Daoy (cell line): ENCODE results near the gene OR8B2. TPM values are rescaled to one million over a fixed set of nuclear protein-coding genes. Genes with fewer than 3 reads are reported as not detected.
"Not testable (repeated sequence)": the region's sequence is repeated elsewhere in the genome, so short reads cannot be mapped to it uniquely, and the experiment has no call there.

Source experiments
- DNase-seq: peaks from one replicate; pipeline ENCODE4 v3.0.0-alpha.2; 2015; ENCODE audit warnings: low read depth
- total RNA-seq: library from RNA; depleted of rRNA; stranded (reverse); fragments of >200 nt; shearing (Covaris generic); gene quantifications from 2 replicates; pipeline ENCODE4 v1.2.3, GENCODE V29; 2014; rRNA removed

Gene OR8B2, protein sequence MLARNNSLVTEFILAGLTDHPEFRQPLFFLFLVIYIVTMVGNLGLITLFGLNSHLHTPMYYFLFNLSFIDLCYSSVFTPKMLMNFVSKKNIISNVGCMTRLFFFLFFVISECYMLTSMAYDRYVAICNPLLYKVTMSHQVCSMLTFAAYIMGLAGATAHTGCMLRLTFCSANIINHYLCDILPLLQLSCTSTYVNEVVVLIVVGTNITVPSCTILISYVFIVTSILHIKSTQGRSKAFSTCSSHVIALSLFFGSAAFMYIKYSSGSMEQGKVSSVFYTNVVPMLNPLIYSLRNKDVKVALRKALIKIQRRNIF
- not detected in 2 replicates for total RNA-seq

DNA sequence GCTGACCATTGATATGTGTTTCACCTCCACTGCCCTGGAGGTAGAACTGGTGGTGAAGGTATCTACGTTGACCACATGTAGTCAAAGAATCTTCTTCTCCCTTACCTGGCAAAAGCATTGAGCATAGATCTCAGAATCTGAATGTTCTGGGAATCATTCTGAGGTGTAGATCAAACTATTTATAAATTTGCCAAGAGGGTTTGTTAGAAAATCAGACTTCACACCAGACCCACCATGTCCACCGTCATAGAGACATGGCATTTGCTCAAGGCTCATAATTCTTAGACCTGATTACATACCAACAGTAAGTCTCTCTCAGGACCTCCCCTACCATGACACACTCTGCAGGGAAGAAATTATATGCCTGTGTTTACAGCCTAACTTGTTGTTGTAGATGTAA, at the start of gene OR8B2:
OR8B2 (minus strand) TSS at position 101 of the 400 bp plus-strand sequence. CDS start 1,156 bp downstream, outside the sequence.
- DNase-seq: no peak

DNA sequence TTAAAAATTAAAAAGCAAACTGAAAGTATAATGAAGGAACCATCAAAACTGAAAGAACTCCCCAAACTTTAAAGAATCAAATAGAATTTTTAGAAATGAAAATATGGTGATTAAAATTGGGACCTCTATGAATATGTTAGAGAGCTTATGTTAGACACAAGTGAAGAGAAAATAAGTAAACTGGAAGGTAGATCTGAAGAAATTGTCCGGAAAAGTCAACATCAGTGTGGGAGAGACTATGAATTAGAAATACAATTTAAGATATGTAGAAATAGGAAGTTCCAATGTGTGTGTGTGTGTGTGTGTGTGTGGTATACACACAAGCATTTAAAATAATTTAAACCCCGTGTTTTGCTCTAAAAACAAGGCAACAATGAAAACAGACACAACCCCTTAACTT, 45.3 kb upstream of the OR8B2 start:
- no peak for DNase-seq

DNA sequence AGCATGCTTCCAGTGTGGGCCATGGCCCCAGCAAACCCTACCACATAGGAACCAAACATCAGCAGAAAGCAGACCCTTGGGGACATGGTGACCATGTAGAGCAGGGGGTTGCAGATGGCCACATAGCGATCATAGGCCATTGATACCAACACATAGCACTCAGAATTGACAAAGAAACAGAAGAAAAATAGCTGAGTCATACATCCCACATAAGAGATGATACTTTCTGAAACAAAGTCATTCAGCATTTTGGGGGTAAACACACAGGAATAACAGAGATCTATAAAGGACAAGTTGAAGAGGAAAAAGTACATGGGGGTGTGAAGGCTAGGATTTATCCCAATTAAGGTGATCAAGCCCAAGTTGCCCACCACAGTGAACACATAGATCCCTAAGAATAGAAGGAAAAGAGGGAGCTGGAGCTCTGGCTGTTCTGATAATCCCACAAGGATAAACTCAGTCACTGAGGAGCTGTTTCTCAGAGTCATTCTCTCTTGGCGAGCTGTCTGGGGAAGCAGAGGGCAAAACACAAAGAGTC, 40.2 kb upstream of the OR8B2 start, which contains the start of gene OR8B4:
OR8B4 (minus strand) TSS at position 488 of the 538 bp plus-strand sequence; CDS start at position 488, 0 bp downstream.
- no peak for DNase-seq

DNA sequence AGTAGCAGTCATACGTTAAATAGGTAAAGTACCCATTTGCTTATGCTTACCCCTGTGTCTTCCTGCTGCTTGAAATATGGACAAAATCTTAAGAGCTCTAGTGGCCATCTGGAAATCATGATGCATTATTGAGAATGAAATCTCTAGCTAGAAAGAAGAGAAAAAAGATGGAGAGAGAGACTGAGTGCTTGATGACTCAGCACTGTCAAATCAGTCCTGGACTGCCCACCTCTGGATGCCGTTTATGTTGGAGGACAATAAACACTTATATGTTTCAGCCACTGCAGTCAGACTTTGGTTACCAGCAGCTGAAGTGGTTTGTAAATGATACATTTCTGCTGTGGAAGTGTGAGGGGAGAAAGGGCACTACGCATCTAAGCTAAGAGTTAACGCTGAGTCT, 36.7 kb upstream of the OR8B2 start:
- no peak for DNase-seq

DNA sequence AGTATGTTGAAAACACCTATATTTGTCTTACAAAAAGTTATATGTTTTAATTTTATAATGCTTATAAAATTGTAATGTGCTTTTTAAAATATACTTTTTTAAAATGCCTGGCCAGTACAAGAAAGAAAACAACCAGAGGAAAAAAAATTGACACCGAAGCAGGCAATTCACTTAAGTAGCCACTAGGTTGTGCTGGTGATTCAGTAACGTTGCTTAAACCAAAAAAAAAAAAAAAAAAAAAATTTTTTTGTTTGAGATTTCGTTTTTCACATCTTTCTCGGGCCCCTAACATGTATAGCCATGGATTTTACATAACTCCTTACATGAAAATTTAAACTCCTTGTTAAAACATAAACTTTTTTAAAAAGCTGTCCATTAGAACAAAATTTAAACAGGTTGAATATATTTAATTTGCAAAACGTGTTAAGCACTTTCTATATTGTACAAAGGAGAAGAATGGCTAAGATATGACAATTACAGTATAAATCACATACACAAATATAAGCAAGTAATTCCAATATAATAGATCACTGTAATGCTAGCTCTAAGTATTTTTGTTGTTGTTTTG, 31.1 kb upstream of the OR8B2 start:
- DNase-seq: peak; percentile 23

DNA sequence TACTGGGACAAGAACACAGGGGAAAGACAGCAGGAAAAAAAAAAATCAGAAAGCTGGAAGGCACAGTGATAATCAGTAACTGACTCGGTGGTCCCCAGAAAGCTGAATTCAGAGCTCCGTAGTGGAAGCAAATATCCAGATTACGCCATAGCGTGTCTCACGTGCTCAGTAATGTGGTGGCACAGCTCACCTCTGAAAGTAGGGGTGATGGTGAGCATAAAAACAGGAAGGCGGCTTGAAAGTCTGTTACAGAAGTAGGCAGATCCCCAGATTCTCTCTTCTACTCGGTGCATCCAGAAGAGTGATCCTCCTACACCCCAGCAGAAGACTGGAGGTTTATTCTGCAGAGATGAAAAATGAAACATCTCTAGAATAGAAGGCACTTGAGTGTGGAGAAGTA, 25.6 kb upstream of the OR8B2 start:
- DNase-seq: no peak

DNA sequence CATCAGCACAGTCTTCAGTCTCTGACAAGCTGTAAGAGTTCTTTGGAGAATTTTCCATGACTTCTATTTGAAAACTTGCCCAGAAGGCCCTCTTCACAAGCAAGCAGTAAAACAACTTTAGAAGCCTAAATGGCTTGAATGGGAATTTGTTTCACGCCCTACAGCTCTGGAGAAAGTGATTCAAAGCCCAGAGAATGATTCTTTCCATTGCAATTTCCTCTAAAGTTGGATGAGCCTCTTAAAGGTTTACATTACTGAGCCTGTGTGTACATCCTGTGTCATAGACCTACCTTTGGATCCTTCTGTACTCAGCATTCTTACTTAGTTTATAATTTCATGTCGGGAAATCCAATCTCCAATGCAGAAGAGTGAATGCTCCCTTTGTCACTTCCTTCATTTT, 21.3 kb upstream of the OR8B2 start:
- DNase-seq: no peak

DNA sequence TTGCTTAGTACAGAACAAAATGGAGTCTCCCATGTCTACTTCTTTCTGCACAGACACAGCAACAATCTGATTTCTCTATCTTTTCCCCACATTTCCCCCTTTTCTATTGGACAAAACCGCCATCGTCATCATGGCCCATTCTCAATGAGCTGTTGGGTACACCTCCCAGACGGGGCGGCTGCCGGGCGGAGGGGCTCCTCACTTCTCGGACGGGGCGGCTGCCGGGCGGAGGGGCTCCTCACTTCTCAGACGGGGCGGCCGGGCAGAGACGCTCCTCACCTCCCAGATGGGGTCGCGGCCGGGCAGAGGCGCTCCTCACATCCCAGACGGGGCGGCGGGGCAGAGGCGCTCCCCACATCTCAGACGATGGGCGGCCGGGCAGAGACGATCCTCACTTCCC, 18.9 kb upstream of the OR8B2 start:
- DNase-seq: not testable (repeated sequence)

DNA sequence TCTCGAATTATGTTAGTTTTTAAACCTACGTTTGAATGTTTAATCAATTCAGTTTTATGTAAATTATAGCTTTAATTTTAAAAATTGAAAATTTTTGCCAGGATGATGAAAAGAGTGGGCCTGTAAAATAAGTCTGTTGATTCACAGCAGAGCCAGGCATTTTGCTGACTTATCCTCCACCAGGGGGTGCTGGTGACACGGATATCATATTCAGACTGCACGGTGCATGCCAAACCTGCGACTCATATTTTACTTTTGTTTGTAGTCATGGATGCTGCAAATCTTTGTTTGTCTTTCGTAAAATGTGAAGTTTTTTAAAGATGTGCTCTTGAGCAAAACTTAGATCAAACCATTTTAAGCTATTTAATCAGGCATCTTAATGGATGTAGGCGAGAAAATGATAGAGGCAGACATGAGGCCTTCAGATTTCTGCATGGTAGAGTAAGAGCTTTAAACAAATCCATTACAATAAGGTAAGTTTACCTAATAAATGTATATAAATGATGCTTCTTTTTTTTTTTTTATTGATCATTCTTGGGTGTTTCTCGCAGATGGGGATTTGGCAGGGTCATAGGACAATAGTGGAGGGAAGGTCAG, 18.1 kb upstream of the OR8B2 start:
- peak; percentile 70 for DNase-seq

DNA sequence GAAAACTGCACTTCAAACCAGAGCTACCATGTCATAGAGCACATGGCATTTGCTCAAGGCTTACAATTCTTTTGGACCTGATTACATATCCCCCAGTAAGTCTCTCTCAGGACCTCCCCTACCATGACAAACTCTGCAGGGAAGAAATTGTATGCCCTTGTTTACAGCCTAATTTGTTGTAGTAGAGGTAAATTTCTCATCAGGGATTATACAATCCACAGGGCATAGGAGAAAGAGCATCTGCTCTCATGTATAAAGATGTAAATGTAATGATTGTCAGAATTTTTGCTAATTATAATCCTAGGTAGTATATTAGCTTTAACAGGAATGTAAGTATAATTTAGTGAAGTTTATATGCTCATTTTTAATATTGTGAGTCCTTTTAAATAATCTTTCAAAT, 14.6 kb upstream of the OR8B2 start, which contains the start of gene OR8B3:
OR8B3 (minus strand) TSS at position 101 of the 400 bp plus-strand sequence. CDS start 1,673 bp downstream, outside the sequence.
- no peak for DNase-seq

DNA sequence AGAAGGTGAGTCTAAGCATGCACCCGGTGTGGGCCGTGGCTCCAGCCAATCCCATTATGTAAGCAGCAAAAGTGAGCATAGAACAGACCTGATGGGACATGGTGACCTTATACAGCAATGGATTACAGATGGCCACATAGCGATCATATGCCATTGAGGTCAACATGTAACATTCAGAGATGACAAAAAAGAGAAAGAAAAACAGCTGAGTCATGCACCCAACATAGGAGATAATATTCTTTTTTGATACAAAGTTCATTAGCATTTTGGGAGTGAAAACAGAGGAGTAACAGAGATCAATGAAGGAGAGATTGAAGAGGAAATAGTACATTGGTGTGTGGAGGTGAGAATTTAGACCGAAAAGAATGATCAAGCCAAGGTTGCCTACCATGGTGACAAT, 12.5 kb upstream of the OR8B2 start:
- DNase-seq: not testable (repeated sequence)

DNA sequence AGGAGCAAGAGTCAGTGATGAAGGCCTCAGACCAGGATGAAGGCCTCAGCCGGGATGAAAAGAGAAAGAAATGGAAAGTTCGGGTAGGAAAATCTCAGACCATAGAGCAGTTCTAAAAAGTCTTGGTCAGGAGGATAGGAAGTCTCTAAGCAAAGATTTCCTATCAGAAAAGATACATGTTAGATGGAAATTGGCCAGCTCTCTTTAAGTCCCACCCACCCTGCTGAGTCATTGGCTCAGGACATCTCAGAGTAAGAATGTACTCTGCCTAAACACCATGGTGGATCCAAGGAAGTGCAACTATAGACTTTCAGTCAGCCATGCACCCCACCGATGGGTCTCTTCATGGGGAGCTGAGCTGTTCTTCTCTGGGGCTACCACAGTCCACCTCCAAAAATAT, 10.1 kb upstream of the OR8B2 start:
- peak; percentile 17 for DNase-seq

DNA sequence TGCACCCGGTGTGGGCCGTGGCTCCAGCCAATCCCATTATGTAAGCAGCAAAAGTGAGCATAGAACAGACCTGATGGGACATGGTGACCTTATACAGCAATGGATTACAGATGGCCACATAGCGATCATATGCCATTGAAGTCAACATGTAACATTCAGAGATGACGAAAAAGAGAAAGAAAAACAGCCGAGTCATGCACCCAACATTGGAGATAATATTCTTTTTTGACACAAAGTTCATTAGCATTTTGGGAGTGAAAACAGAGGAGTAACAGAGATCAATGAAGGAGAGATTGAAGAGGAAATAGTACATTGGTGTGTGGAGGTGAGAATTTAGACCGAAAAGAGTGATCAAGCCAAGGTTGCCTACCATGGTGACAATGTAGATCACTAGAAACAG, 1.4 kb downstream of the OR8B2 start:
- not testable (repeated sequence) for DNase-seq

DNA sequence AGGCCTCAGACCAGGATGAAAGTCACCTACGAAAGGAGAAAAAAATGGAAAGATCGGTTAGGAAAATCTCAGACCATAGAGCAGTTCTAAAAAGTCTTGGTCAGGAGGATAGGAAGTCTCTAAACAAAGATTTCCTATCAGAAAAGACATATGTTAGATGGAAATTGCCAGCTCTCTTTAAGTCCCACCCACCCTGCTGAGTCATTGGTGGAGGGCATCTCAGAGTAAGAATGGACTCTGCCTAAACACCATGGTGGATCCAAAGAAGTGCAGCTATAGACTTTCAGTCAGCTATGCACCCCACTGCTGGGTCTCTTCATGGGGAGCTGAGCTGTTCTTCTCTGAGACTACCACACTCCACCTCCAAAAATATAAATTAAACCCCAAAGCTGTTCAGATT, 3.7 kb downstream of the OR8B2 start:
- no peak for DNase-seq

DNA sequence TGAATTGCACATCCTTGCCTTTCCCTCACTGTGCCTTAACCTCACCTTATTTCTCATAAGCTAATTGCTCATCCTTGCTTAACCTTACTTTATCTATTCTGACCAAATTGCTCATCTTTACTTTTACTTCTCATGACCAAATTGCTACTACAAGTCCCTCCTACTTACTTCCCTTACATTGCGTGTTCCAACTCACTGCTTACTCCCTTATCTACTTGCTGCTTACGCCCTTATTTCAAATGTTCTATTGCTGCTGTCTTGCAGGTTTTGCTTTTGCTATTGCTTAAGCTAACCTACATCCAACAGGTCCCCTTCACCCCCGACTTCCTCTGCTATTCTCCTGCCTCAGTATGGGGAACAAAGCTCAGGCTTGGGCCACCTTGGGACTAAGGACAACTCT, 8.0 kb downstream of the OR8B2 start:
- no peak for DNase-seq

DNA sequence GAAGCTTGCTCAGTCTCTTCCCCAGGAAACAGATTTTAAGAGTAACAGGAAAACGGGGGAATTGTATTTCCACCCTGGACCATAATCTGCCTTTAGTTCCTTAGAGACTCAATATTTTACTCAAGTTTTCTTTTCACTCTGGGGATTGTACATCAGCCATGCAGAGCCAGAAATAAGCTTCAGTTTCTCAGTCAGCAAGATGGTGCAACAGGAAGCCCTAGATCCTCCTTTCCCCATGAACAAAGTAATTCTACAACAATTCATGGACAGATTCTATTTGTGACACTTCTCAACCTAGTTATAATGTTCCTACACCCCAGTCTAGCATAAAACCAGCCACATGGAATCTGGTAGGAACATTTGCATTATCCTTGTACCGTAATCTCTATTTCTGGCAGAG, 24.7 kb downstream of the OR8B2 start:
- no peak for DNase-seq

DNA sequence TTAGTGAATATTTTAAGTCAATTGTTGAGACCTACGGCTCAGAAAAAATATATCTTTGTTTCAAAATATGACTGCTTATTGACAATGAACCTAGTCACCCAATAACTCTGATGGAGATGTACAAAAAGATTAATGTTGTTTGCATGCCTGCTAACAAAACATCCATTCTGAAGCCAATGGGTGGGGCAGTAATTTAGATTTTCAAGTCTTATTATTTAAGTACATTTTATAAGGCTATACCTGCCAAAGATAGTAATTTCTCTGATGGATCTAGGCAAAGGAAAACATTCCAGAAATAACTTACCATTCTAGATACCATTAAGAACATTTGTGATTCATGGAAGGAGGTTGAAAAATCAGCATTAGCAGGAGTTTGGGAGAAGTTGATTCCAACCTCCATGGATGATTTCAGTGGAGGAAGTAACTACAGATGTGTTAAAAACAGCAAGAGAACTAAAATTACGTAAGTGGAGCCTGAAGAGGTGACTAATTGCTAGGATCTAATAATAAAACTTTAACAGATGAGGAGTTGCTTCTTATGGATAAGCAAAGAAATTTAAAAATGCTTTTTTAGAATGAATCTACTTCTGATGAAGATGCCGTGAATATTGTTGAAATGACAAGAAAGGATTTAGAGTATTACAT, 37.9 kb downstream of the OR8B2 start:
- no peak for DNase-seq

DNA sequence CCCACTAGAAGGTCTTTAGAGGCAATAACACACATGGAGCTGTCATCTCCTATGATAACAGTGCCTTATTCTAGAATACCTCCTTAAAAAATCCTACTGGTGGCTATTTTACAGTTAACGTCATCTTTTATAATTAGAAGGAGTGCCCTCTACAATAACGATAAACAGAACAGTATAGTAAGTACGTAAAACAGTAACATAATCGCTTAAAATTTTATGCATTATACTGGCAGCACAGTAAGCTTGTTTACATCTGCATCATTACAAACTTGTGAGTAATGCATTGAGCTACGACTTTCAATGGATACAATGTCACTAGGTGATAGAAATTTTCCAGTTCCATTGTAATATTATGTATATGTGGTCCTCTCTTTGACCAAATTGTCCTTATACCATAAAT, 40.0 kb downstream of the OR8B2 start:
- no peak for DNase-seq

DNA sequence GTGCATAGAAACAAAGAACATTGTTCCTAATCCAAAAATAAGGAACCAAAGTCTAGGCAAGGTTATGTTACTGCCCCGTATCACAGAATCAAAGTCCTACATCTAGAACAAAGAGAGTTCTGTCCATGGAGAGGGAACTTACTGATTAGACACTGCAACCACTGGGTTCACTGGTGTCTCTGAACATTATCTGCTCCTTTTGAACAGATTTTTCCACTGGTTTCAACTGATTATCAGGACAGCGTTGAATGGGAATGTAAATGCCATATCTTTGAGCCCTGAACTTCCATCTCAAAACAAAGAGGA, 44.2 kb downstream of the OR8B2 start:
- DNase-seq: no peak

DNA sequence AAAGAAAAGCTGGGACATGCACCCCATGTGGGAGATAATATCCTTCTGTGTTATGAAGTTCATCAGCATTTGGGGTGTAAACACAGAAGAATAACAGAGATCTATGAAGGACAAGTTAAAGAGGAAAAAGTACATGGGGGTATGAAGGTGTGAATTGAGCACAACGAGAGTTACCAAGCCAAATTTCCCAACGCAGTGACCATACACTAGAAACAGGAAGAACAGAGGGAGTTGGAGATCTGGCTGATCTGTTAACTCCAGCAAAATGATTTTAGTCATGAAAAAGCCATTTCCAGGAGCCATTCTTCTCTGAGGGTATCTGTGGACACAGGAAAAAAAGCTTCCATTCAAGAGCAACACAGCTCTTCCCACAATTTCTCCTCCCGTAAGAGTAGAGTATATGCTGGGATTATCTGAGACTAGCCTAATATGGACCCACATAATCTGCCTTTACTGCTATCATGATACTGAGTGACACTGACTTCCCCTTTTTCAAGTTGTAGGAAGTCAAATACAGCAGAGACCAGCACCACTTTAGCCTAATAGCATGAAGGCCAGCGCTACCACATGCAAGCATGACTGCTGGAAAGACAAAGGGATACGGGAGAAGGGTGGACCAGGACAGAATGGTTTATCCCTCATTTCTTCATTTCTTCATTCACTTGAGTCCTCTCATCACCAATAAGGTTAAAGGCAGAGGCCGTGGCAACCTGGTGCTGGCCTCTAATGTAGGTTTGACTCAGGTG, 44.7 kb downstream of the OR8B2 start:
- DNase-seq: no peak
